Measurements from ENCODE around the gene SYNGR3.
"Not testable (repeated sequence)": the region's sequence is repeated elsewhere in the genome, so short reads cannot be mapped to it uniquely, and the experiment has no call there.

The SYNGR3 gene

GRCh38 chr16:2030036-2030435, 40.3 kb downstream of the SYNGR3 start:
- DNase-seq, result no peak

- no peak for DNase-seq
Measured at GRCh38 chr16:2031081-2031577, 41.4 kb downstream of the SYNGR3 start.

- no peak for DNase-seq
Measured at GRCh38 chr16:2032285-2033056, 42.7 kb downstream of the SYNGR3 start.

GRCh38 chr16:2033057-2033908, 43.5 kb downstream of the SYNGR3 start:
- no peak for DNase-seq

- not testable (repeated sequence) for DNase-seq
Measured at GRCh38 chr16:2033909-2034695, 44.3 kb downstream of the SYNGR3 start.

DNA sequence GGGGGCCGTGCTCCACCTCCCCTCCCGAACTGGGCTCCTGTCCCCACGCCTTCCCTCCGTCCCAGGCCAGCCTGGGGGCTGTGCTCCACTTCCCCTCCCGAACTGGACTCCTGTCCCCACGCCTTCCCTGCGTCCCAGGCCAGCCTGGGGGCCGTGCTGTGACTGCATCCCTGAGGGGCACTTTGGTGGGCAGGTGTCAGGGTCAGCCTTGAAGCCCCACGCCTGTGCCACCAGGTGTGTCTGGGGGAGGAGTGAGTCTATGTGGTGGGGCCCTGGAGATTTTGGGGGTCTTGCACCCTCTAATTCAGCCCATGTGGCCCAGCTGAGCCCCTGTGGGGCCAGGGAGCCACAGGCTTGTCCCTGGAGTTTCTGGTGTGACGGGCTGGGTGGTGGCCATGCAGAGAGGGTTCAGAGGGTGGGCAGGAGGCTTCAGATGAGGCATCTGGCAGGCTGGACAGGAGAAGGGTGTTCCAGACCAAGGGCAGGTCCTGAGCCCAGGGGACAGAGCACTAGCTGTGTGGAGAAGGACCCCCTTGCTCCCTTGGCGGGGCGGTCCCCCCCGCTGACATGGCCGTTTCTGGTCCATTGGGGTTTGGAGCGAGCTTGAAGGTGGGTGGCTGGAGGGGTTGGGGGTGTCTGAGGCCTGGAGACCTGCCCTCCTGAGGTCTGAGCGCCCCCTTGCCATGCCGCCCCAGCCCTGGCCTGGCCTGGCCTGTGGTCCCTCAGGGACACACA, 45.1 kb downstream of the SYNGR3 start:
- no peak for DNase-seq

DNA sequence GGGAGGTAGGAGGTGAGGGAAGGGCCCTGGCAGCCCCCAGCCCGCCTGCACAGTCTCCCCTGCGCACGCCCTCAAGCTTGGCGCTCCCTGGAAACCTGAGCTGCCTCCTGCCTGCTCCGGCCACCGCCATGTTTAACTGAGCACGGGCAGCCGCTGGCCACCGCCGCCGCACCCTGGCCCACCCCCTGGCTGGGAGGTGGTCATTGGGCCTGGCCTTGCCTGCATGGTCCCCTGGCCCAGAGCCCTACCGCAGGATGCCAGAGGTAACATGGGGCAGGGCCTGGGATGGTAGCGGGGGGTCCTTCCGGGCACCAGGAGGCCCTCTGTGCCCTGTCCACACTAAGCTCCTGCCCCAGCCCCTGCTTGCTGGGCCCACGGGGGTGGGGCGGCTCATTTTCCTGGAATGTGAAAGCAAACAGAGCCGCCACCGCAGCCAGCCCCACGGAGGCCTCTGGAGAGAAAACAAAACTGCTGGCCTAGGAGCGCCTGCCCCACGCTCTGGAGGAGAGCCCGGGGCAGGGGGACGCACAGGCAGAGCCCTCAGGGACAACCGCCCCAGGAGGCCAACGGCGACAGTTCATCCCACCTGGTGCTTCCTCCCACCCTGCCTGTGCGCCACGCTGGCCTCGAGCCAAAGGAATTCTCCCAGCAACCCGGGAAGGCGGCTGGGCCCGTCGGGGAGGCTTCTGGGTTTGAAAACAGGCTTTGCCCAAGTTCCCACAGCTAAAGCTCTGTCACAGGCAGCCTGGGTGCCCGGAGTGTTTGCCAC, 45.8 kb downstream of the SYNGR3 start:
- DNase-seq, result no peak

DNA sequence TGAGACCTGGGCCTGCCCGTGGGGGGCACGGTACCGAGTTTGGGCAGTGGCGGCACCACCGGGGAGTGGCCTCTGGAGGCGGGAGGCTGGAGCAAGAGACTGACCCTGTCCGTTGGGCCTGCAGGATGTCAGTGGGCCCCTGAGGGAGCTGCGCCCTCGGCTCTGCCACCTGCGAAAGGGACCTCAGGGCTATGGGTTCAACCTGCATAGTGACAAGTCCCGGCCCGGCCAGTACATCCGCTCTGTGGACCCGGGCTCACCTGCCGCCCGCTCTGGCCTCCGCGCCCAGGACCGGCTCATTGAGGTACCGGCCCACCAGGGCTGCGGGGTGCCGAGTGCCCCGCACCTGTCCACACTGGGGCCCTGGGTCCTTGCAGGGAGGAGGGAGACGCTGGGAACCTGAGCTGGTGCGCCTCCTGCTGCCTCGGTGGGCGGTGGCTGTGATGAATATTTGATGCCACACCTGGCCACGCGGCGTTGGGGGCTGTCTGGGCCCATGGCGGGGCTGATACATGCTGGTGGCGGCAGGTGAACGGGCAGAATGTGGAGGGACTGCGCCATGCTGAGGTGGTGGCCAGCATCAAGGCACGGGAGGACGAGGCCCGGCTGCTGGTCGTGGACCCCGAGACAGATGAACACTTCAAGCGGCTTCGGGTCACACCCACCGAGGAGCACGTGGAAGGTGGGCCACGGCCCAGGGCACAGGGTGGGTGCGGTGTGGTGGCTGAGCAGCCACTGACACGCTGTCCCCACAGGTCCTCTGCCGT, 46.6 kb downstream of the SYNGR3 start:
- DNase-seq, result no peak

GRCh38 chr16:2037115-2037514, 47.3 kb downstream of the SYNGR3 start:
- no peak for DNase-seq

- DNase-seq, result no peak
Measured at GRCh38 chr16:2037647-2038381, 48.0 kb downstream of the SYNGR3 start.

- DNase-seq, result no peak
Measured at GRCh38 chr16:2038382-2039231, 48.8 kb downstream of the SYNGR3 start.

DNA sequence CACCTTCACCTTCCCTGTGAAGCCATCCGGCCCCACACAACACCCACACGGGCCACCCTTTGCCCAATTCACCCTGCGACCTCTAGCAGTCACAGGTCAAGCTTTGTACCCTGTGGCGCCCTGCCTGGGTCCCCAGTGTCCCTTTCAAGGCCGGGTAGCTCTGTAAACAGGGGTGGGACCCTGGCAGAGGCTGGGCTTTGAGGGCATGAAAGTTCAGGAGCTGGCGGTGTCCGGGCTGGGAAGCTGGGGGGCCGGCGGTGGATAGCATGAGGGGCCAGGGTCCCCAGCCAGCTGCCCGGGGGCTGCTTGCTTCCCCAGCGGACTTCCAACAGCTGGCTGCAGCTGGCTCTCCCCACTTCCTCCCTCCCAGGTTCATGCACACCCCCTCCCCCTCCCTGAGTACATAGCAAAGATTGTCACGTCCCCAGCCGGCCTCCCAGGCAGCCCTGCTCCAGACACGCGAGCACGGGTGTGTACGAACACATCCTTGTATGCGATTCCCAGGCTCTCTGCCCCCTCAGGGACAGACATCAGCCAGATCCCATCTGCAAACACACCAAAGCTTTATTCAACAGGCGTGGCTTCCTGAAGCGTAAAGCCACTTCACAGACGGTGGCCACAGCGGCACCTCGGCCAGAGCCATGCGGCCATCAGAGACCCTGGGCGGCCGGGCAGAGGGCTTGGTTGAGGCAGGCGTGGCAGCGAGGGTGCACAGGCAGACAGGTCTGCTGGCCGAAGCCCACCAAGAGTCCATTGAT, 49.7 kb downstream of the SYNGR3 start:
- no peak for DNase-seq

GRCh38 chr16:2040041-2040786, 50.4 kb downstream of the SYNGR3 start:
- DNase-seq, result no peak

DNA sequence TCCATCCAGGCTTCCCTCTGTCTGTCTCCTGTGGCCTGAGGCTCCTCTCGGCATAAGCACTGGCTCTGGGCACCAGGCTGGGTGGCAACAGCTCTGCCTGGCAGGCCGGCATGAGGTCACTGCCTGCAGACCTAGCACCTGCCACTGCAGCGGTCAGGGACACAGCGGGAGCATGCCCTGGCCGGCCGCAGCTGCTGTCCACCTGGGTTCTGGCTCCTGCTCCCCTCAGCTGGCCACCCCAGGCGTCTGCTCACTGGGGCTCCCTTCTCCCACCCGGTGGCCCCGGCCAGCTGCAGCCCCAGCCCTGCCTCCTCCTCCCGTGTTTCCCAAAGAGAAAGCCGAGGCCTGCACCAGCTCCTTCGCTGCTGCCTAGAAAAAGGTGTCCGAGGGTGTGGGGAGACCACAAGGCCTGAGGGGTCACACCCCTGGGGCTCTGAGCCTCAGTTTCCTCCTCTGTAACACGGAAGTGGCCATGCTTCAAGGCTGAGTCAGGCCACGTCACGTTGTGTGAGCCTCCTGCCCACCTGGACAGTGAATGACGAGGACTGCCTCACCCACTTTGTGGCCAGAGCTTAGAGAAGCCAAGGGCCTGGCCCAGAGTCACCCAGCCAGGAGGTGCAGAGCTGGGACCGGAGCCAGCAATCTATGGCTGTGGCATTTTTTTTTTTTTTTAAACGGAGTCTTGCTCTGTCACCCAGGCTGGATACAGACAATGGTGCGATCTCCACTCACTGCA, 51.2 kb downstream of the SYNGR3 start:
- no peak for DNase-seq

DNA sequence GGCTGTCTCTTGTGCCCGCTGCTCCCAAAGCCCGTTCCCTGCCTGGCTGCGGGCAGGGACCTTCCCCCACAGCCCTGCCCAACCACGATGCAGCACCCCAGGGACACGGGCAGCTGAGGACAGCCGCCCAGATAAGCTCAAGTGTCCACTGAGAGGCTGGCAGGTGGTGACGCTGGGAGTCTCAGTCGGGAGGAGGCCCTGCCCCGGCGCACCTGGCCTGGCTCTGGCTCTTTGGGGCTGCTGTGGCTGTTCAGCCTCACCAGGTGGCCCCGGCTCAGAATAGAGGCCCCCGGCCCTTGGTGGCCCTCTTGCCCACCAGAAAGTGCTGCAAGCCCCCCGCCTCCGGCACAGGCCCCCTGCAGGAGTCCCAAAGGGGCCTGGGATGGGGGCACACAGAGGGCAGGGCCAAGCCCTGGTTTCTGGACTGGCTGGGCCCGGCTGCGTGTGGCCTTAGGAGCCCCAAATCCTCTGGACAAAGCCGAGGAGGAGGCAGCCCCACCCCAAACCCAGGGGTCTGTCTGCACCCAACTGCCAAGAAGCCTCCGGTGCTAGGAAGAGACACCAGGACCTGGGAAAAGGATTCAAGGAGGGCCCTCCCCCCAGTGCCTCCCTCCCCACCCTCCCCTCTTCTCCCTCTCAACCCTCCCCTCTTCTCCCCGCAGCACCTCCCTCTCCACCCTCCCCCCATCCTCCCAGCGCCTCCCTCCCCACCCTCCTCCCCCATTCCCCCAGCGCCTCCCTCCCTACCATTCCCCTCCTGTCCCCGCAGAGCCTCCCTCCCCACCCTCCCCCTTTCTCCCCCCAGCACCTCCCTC, 52.6 kb downstream of the SYNGR3 start:
- no peak for DNase-seq

Data from AML-193 (cell line).